KBM-7 (cell line): ENCODE results near the gene DLEU7.
A peak's percentile ranks its signal among the peaks of the same experiment; 100 is the strongest.

ENCODE experiments used
- DNase-seq: peaks from one replicate; pipeline ENCODE4 v3.0.0-alpha.2; 2015
- in situ Hi-C: fragments of 300-500 bp; cut with MboI; formaldehyde crosslinking; loops from 2 replicates; pipeline ENCODE4 v1.14.3; 2020; ENCODE audit warnings: low sequenced_read_pairs, low pct_unique_long_range_greater_than_20kb, mixed read lengths

DLEU7 gene

GRCh38 chr13:50843257-50844083 is at the start of gene DLEU7:
TSS of gene DLEU7 (minus strand) at chr13:50843692. CDS start at chr13:50843646, 46 bp downstream.
- in situ Hi-C loops = no loop called here
- no peak for DNase-seq

GRCh38 chr13:50892210-50892944 is 48.9 kb upstream of the DLEU7 start:
- DNase-seq = peak; percentile 75
- in situ Hi-C loops = no loop called here

GRCh38 chr13:50891206-50891605 is 47.7 kb upstream of the DLEU7 start:
- in situ Hi-C loops = no loop called here
- no peak for DNase-seq

GRCh38 chr13:50889317-50889716 is 45.8 kb upstream of the DLEU7 start:
- DNase-seq = no peak
- in situ Hi-C loops = no loop called here

GRCh38 chr13:50888362-50888761 is 44.9 kb upstream of the DLEU7 start:
- in situ Hi-C loops = no loop called here
- no peak for DNase-seq

GRCh38 chr13:50887151-50887550 is 43.7 kb upstream of the DLEU7 start:
- DNase-seq = no peak
- in situ Hi-C loops = no loop called here

- no peak for DNase-seq
These were observed 40.8 kb upstream of the DLEU7 start for GRCh38 chr13:50884265-50884664.

GRCh38 chr13:50883728-50884127 is 40.2 kb upstream of the DLEU7 start:
- no peak for DNase-seq
- in situ Hi-C loops = no loop called here

More at GRCh38 chr13:50884265-50884664, 40.8 kb upstream of the DLEU7 start:
- in situ Hi-C loops = no loop called here

GRCh38 chr13:50882816-50883435 is 39.4 kb upstream of the DLEU7 start:
- in situ Hi-C loops = no loop called here
- DNase-seq = no peak

- in situ Hi-C loops = no loop called here
- no peak for DNase-seq
These were observed 30.5 kb upstream of the DLEU7 start for GRCh38 chr13:50873991-50874390.

GRCh38 chr13:50873467-50873866 is 30.0 kb upstream of the DLEU7 start:
- in situ Hi-C loops = no loop called here
- DNase-seq = no peak

- DNase-seq = no peak
- in situ Hi-C loops = no loop called here
These were observed 27.9 kb upstream of the DLEU7 start for GRCh38 chr13:50871405-50871804.

- no peak for DNase-seq
- in situ Hi-C loops = no loop called here
These were observed 24.1 kb upstream of the DLEU7 start for GRCh38 chr13:50867637-50867945.

GRCh38 chr13:50866817-50867636 is 23.5 kb upstream of the DLEU7 start:
- in situ Hi-C loops = no loop called here
- DNase-seq = no peak

GRCh38 chr13:50864492-50864891 is 21.0 kb upstream of the DLEU7 start:
- DNase-seq = no peak
- in situ Hi-C loops = no loop called here

- no peak for DNase-seq
- in situ Hi-C loops = no loop called here
These were observed 12.2 kb upstream of the DLEU7 start for GRCh38 chr13:50855681-50856080.

GRCh38 chr13:50850445-50850844 is 7.0 kb upstream of the DLEU7 start:
- DNase-seq = peak; percentile 76
- in situ Hi-C loops = no loop called here

GRCh38 chr13:50847501-50847900 is 4.0 kb upstream of the DLEU7 start:
- DNase-seq = no peak
- in situ Hi-C loops = no loop called here

GRCh38 chr13:50846861-50847475 is 3.5 kb upstream of the DLEU7 start:
- DNase-seq = no peak
- in situ Hi-C loops = no loop called here
